ENCODE measurements around the gene MSI2. TPM values are rescaled to one million over a fixed set of nuclear protein-coding genes. Genes with fewer than 3 reads are reported as not detected.

The MSI2 gene
- total and polyA plus RNA-seq, 2 experiments from 2014 or later: 18.9 to 41.8 TPM

- Mint-ChIP-seq H3K9me3 (no peaks in the 10 kb centered on the region; the same call in 2 of the 3 replicates), H3K4me1 (peaks cover 17% of the 10 kb centered on the region), H3K4me3 (no peak overlapping the region), H3K36me3 (ENCODE audit: low read depth) (peaks cover 11% of the 10 kb centered on the region; the same call in 2 of the 3 replicates), H3K27ac (no peak overlapping the region), H3K27me3 (ENCODE audit: insufficient read depth, low read depth, poor library complexity) (peaks cover 6% of the 10 kb centered on the region)
- H3K4me3 ChIP-seq: no peak overlapping the region
- H3K27ac ChIP-seq (ENCODE audit: low read depth): no peak overlapping the region
- ATAC-seq (no peak), DNase-seq (ENCODE audit: low spot score) (no peak)
- no peaks in the 10 kb centered on the region for H3K79me2 ChIP-seq (replicated peaks; ENCODE audit: insufficient read depth)
- H3K4me1 ChIP-seq (ENCODE audit: insufficient read depth): peaks cover 5% of the 10 kb centered on the region; the same call in 1 of the 2 replicates
- H3K4me2 ChIP-seq: no peak overlapping the region
- no peaks in the 10 kb centered on the region for H3K9me2 ChIP-seq (ENCODE audit: insufficient read depth)
- H3F3A ChIP-seq (replicated peaks; ENCODE audit: low read depth): no peaks in the 10 kb centered on the region
- H4K20me1 ChIP-seq (replicated peaks; ENCODE audit: insufficient read depth): no peaks in the 10 kb centered on the region; the same call in 1 of the 2 replicates
- TF ChIP-seq ZNF462 (CRISPR knock-in tag; IDR thresholded peaks at IDR 0.05): no peak
- TF ChIP-seq, protein P1, sequence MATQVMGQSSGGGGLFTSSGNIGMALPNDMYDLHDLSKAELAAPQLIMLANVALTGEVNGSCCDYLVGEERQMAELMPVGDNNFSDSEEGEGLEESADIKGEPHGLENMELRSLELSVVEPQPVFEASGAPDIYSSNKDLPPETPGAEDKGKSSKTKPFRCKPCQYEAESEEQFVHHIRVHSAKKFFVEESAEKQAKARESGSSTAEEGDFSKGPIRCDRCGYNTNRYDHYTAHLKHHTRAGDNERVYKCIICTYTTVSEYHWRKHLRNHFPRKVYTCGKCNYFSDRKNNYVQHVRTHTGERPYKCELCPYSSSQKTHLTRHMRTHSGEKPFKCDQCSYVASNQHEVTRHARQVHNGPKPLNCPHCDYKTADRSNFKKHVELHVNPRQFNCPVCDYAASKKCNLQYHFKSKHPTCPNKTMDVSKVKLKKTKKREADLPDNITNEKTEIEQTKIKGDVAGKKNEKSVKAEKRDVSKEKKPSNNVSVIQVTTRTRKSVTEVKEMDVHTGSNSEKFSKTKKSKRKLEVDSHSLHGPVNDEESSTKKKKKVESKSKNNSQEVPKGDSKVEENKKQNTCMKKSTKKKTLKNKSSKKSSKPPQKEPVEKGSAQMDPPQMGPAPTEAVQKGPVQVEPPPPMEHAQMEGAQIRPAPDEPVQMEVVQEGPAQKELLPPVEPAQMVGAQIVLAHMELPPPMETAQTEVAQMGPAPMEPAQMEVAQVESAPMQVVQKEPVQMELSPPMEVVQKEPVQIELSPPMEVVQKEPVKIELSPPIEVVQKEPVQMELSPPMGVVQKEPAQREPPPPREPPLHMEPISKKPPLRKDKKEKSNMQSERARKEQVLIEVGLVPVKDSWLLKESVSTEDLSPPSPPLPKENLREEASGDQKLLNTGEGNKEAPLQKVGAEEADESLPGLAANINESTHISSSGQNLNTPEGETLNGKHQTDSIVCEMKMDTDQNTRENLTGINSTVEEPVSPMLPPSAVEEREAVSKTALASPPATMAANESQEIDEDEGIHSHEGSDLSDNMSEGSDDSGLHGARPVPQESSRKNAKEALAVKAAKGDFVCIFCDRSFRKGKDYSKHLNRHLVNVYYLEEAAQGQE (IDR thresholded peaks at IDR 0.05; ENCODE audit: unreplicated experiment): no peak
- no peak for TF ChIP-seq CTCF (conservative IDR thresholded peaks at IDR 0.05; ENCODE audit: low read depth in 2 of 2)
- no peak for TF ChIP-seq ZNF331 (CRISPR knock-in tag; IDR thresholded peaks at IDR 0.05; ENCODE audit: low read depth)
- no peak for TF ChIP-seq POLR2AphosphoS5 (IDR thresholded peaks at IDR 0.05; ENCODE audit: low read depth)
- no peak for TF ChIP-seq ETS1 (IDR thresholded peaks at IDR 0.05)
- no peak for TF ChIP-seq NANOG (IDR thresholded peaks at IDR 0.05; ENCODE audit: borderline replicate concordance)
- no peak for TF ChIP-seq STAT1 (IDR thresholded peaks at IDR 0.05; ENCODE audit: unreplicated experiment)
- no peaks in the 10 kb centered on the region for H3K27me3 ChIP-seq (ENCODE audit: insufficient read depth)
- H2AFZ ChIP-seq: no peak overlapping the region
- no peaks in the 10 kb centered on the region; the same call in 1 of the 2 replicates for H3K36me3 ChIP-seq (ENCODE audit: insufficient read depth)
Measured at GRCh38 chr17:57637666-57638010, 381.3 kb downstream of the MSI2 start.

Measured in GM23338 (cell line).